K562 (cell line): Measurements from ENCODE around the gene GDF11. TPM values are rescaled to one million over a fixed set of nuclear protein-coding genes. Genes with fewer than 3 reads are reported as not detected.

Source experiments
- ATF6 ChIP-seq: sonication (generic); formaldehyde crosslinking; IDR thresholded peaks from 2 replicates; pipeline ENCODE4 v1.4.0; 2020; ENCODE audit warnings: mild to moderate bottlenecking, missing genetic modification reagents
- CTBP1 ChIP-seq: fragments of 450-650 bp; IDR thresholded peaks from 2 replicates; pipeline ENCODE4 v1.6.1; 2016; ENCODE audit warnings: borderline replicate concordance
- CXXC5 ChIP-seq: fragments of 250-450 bp; sonication (Bioruptor Pico); IDR thresholded peaks from 2 replicates; pipeline ENCODE4 v1.8.0; 2022; ENCODE audit warnings: inconsistent platforms, mild to moderate bottlenecking, moderate library complexity
- E2F4 ChIP-seq: sonication (generic); formaldehyde crosslinking; IDR thresholded peaks from 2 replicates; pipeline ENCODE4 v1.8.0; 2022; ENCODE audit warnings: mild to moderate bottlenecking, low read depth, missing genetic modification reagents
- HDAC6 ChIP-seq: IDR thresholded peaks from 2 replicates; pipeline ENCODE4 v1.6.1; 2012; ENCODE audit warnings: low read depth, mild to moderate bottlenecking, control low read depth, inconsistent platforms, low read length, moderate library complexity
- HLTF ChIP-seq: fragments of 450-650 bp; IDR thresholded peaks from 2 replicates; pipeline ENCODE4 v1.6.1; 2016
- HNRNPK ChIP-seq: fragments of 200-400 bp; formaldehyde crosslinking; IDR thresholded peaks from one replicate; pipeline ENCODE4 v1.6.1; 2018; ENCODE audit warnings: mild to moderate bottlenecking, low read depth, low read length; ENCODE audit not compliant: poor library complexity, severe bottlenecking
- HNRNPL ChIP-seq: fragments of 200-400 bp; formaldehyde crosslinking; IDR thresholded peaks from 2 replicates; pipeline ENCODE4 v1.6.1; 2017; ENCODE audit warnings: low read depth, mild to moderate bottlenecking, low read length
- MED1 ChIP-seq: sonication (generic); formaldehyde crosslinking; IDR thresholded peaks from 2 replicates; pipeline ENCODE4 v1.8.1; 2023; ENCODE audit warnings: missing genetic modification reagents, borderline replicate concordance
- NKRF ChIP-seq: fragments of 450-650 bp; IDR thresholded peaks from 2 replicates; pipeline ENCODE4 v1.6.1; 2016; ENCODE audit warnings: borderline replicate concordance
- PTTG1 ChIP-seq: fragments of 450-650 bp; IDR thresholded peaks from 2 replicates; pipeline ENCODE4 v1.6.1; 2016; ENCODE audit warnings: low read depth, mild to moderate bottlenecking, missing genetic modification characterization, missing compliant biosample characterization
- RBFOX2 ChIP-seq: fragments of 200-400 bp; formaldehyde crosslinking; IDR thresholded peaks from 2 replicates; pipeline ENCODE4 v1.6.1; 2017; ENCODE audit warnings: low read depth, mild to moderate bottlenecking, low read length, moderate library complexity
- RBM25 ChIP-seq: fragments of 200-400 bp; formaldehyde crosslinking; IDR thresholded peaks from 2 replicates; pipeline ENCODE4 v1.6.1; 2018; ENCODE audit warnings: low read length, low read depth, moderate library complexity; ENCODE audit not compliant: severe bottlenecking
- UBTF ChIP-seq, 2 experiments: IDR thresholded peaks; 2 replicates each; pipeline ENCODE4 v1.6.1; 2012; ENCODE audit warnings: improper control_type of control experiment in 2 of 2, low read depth in 2 of 2, low read length in 2 of 2, borderline replicate concordance in 1 of 2
- ZNF175 ChIP-seq: fragments of 200-800 bp; sonication (Bioruptor generic); IDR thresholded peaks from 2 replicates; pipeline ENCODE4 v1.6.1; 2016; ENCODE audit warnings: low read depth, mild to moderate bottlenecking, missing genetic modification characterization, missing compliant biosample characterization
- ZNF280B ChIP-seq: fragments of 250-450 bp; sonication (Bioruptor Pico); IDR thresholded peaks from 2 replicates; pipeline ENCODE4 v1.5.1; 2021; ENCODE audit warnings: mild to moderate bottlenecking
- polyA plus RNA-seq, 8 experiments: library from polyadenylated mRNA; depleted of rRNA in 4 of 8; stranded (reverse) in 5 of 8; unstranded in 3 of 8; fragments of >200 nt; fragmentation: Nextera tagmentation in 2 of 8; fragmentation: Illumina TruSeq in 1 of 8; extraction: Ambion mirVana in 2 of 8; extraction: Trizol in 1 of 8; gene quantifications; 2 replicates each; pipeline versions ENCODE4 v1.2.1 to v1.2.3, GENCODE V29; 2011 to 2014; ENCODE audit warnings: inconsistent platforms in 1 of 8, missing spikeins in 1 of 8
- total RNA-seq, 7 experiments: library from RNA; depleted of rRNA in 6 of 7; stranded (reverse); fragments of >200 nt in 6 of 7; fragmentation: Illumina TruSeq in 2 of 7; extraction: Trizol in 2 of 7; gene quantifications; 2 replicates each; pipeline versions ENCODE4 v1.2.1 to v1.2.3, GENCODE V29; 2011 to 2021; ENCODE audit warnings: low replicate concordance in 1 of 7

GDF11 gene
- total and polyA plus RNA-seq, 9 of the 15 experiments (the other 6 are each of a cell fraction or from before 2014, with no cell fraction given) = 1.4 to 15.7 (median 4.8) TPM

GRCh38 chr12:55742719-55743405 lies at the start of gene GDF11 (continued):
- TF ChIP-seq HLTF (peak; percentile 98), HDAC6 (no peak), ATF6 (CRISPR knock-in tag) (0 out of 2 replicates have a peak, but pooled peaks have one; percentile 34), NKRF (peak; percentile 82), HNRNPL (no peak), ZNF280B (CRISPR knock-in tag) (no peak), ZNF175 (CRISPR knock-in tag) (no peak), HNRNPK (no peak), RBFOX2 (peak; percentile 55), PTTG1 (tag) (no peak), RBM25 (no peak), CTBP1 (peak; percentile 17; the same call in 1 of the 2 replicates), UBTF (IDR thresholded peaks at IDR 0.05; ENCODE audit: borderline replicate concordance in 1 of 2, low read depth in 2 of 2, low read length in 2 of 2) (no peak), MED1 (CRISPR knock-in tag) (no peak), CXXC5 (CRISPR knock-in tag) (no peak; the same call in 1 of the 2 replicates), E2F4 (CRISPR knock-in tag) (no peak)
